ENCODE measurements around the gene TOP1.

Gene TOP1

DNA sequence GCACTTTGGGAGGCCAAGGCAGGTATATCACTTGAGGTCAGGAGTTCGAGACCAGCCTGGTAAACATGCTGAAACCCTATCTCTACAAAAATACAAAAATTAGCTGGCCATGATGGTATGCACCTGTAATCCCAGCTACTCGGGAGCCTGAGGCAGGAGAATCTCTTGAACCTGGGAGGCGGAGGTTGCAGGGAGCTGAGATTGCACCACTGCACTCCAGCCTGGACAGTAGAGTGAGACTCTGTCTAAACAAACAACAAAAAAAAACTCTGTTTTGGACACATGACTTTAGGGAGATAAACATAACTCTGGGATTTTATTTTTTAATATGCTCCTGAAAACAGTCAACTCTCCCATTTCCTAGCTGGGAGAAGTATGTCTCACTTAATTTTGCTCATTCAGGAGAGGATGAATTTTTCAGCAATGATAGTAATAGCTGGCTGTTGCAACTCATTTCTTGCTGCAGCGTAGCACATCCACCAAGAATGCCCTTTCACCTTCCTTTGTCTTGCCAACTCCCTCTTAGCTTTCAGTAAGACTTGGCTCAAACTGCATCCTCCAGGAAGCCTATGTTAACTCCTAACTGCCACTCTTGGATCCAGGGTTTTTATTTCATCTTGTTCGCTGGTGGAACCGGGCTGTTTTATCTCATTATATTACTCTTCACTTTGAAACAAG is 24.3 kb downstream of the TOP1 start:
- Histone ChIP-seq H3K36me3 (ENCODE audit: control insufficient read depth, low read length) (peaks cover 59% of the 10 kb centered on the region), H3K4me2 (ENCODE audit: low read length) (no peak overlapping the region), H4K20me1 (ENCODE audit: control insufficient read depth, insufficient read depth, low read depth, low read length) (peaks cover 24% of the 10 kb centered on the region)

GRCh38 chr20:41054070-41054846 is 25.6 kb downstream of the TOP1 start:
- Histone ChIP-seq H4K20me1 (ENCODE audit: control insufficient read depth, insufficient read depth, low read depth, low read length) (peaks cover 32% of the 10 kb centered on the region), H3K4me3 (ENCODE audit: low read length) (no peak overlapping the region), H3K36me3 (ENCODE audit: control insufficient read depth, low read length) (peaks cover 68% of the 10 kb centered on the region), H3K4me2 (ENCODE audit: low read length) (no peak overlapping the region), H3K9me3 (ENCODE audit: control insufficient read depth, insufficient read depth, low read length) (no peaks in the 10 kb centered on the region), H3K27ac (ENCODE audit: low read depth, low read length) (no peak overlapping the region; the same call in 1 of the 2 replicates), H3K27me3 (ENCODE audit: control insufficient read depth, low read length) (no peaks in the 10 kb centered on the region), H3K4me1 (ENCODE audit: control insufficient read depth, low read length) (peaks cover 84% of the 10 kb centered on the region), H3F3A (ENCODE audit: control insufficient read depth, insufficient read depth) (no peaks in the 10 kb centered on the region), H3K9me2 (replicated peaks; ENCODE audit: control insufficient read depth, low read length) (no peaks in the 10 kb centered on the region), H3K79me2 (ENCODE audit: control insufficient read depth, low read length) (peaks cover 99% of the 10 kb centered on the region)
- no peak for TF ChIP-seq EZH2phosphoT487 (IDR thresholded peaks at IDR 0.05; ENCODE audit: borderline replicate concordance, low read length)
- TF ChIP-seq, protein P1, sequence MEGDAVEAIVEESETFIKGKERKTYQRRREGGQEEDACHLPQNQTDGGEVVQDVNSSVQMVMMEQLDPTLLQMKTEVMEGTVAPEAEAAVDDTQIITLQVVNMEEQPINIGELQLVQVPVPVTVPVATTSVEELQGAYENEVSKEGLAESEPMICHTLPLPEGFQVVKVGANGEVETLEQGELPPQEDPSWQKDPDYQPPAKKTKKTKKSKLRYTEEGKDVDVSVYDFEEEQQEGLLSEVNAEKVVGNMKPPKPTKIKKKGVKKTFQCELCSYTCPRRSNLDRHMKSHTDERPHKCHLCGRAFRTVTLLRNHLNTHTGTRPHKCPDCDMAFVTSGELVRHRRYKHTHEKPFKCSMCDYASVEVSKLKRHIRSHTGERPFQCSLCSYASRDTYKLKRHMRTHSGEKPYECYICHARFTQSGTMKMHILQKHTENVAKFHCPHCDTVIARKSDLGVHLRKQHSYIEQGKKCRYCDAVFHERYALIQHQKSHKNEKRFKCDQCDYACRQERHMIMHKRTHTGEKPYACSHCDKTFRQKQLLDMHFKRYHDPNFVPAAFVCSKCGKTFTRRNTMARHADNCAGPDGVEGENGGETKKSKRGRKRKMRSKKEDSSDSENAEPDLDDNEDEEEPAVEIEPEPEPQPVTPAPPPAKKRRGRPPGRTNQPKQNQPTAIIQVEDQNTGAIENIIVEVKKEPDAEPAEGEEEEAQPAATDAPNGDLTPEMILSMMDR (IDR thresholded peaks at IDR 0.05; ENCODE audit: low read depth, low read length, poor library complexity, severe bottlenecking), result no peak

More for the DNA sequence above, 24.3 kb downstream of the TOP1 start:
- no peaks in the 10 kb centered on the region for H3K9me3 ChIP-seq (ENCODE audit: control insufficient read depth, insufficient read depth, low read length)
- H3K27ac ChIP-seq (ENCODE audit: low read depth, low read length), result no peak overlapping the region
- no peak for TF ChIP-seq EZH2phosphoT487 (IDR thresholded peaks at IDR 0.05; ENCODE audit: borderline replicate concordance, low read length)
- TF ChIP-seq, protein P1 (IDR thresholded peaks at IDR 0.05; ENCODE audit: low read depth, low read length, poor library complexity, severe bottlenecking), result no peak
- 0 out of 2 replicates have a peak, but pooled peaks cover 6% of the 10 kb centered on the region for H3F3A ChIP-seq (ENCODE audit: control insufficient read depth, insufficient read depth)
- peaks cover 100% of the 10 kb centered on the region for H3K79me2 ChIP-seq (ENCODE audit: control insufficient read depth, low read length)
- no peak overlapping the region for H3K4me3 ChIP-seq (ENCODE audit: low read length)
- no peaks in the 10 kb centered on the region for H3K27me3 ChIP-seq (ENCODE audit: control insufficient read depth, low read length)
- H3K4me1 ChIP-seq (ENCODE audit: control insufficient read depth, low read length), result peaks cover 86% of the 10 kb centered on the region
- H3K9me2 ChIP-seq (replicated peaks; ENCODE audit: control insufficient read depth, low read length), result no peaks in the 10 kb centered on the region

DNA sequence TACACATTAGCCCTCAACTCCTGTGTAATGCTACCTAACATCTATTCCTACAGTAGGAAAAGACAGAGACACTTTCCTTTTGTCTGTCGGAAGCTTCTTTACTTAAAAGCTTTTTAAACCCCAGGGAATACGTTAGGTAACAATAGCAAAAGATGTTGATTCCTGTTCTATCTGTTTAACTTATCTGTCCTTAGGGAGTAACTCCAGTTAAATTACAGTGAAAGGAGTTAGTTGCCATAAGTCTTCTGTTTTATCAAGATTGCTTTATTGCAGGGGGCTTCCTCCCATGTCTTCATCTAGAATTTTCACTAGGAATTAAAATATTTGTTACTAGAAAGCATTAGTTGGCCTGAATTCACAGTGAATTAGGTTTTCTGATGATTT is 26.2 kb downstream of the TOP1 start:
- Histone ChIP-seq H4K20me1 (ENCODE audit: control insufficient read depth, insufficient read depth, low read depth, low read length) (peaks cover 32% of the 10 kb centered on the region), H3F3A (ENCODE audit: control insufficient read depth, insufficient read depth) (no peaks in the 10 kb centered on the region), H3K27ac (ENCODE audit: low read depth, low read length) (no peak overlapping the region; the same call in 1 of the 2 replicates), H3K4me1 (ENCODE audit: control insufficient read depth, low read length) (peaks cover 84% of the 10 kb centered on the region), H3K4me2 (ENCODE audit: low read length) (no peak overlapping the region), H3K36me3 (ENCODE audit: control insufficient read depth, low read length) (peaks cover 66% of the 10 kb centered on the region), H3K27me3 (ENCODE audit: control insufficient read depth, low read length) (no peaks in the 10 kb centered on the region), H3K79me2 (ENCODE audit: control insufficient read depth, low read length) (peaks cover 99% of the 10 kb centered on the region), H3K9me3 (ENCODE audit: control insufficient read depth, insufficient read depth, low read length) (no peaks in the 10 kb centered on the region), H3K9me2 (replicated peaks; ENCODE audit: control insufficient read depth, low read length) (no peaks in the 10 kb centered on the region), H3K4me3 (ENCODE audit: low read length) (no peak overlapping the region)
- TF ChIP-seq, protein P1 (IDR thresholded peaks at IDR 0.05; ENCODE audit: low read depth, low read length, poor library complexity, severe bottlenecking), result no peak
- no peak for TF ChIP-seq EZH2phosphoT487 (IDR thresholded peaks at IDR 0.05; ENCODE audit: borderline replicate concordance, low read length)
